Activated CD4-positive, alpha-beta T cell treated with anti-CD3 and anti-CD28 coated beads, Interleukin-2, Interleukin-4, amounts not matched to agents 100 ng/mL and 50 ng/mL, durations not matched to agents 16 hours and 8 hours (primary cell): ENCODE data around the gene SLC16A11.
A peak's percentile ranks its signal among the peaks of the same experiment; 100 is the strongest.
"Not testable (repeated sequence)": the region's sequence is repeated elsewhere in the genome, so short reads cannot be mapped to it uniquely, and the experiment has no call there.

Experiments
- DNase-seq: peaks from one replicate; pipeline ENCODE4 v3.0.0-alpha.2; 2020; ENCODE audit warnings: low spot score

SLC16A11 gene, protein sequence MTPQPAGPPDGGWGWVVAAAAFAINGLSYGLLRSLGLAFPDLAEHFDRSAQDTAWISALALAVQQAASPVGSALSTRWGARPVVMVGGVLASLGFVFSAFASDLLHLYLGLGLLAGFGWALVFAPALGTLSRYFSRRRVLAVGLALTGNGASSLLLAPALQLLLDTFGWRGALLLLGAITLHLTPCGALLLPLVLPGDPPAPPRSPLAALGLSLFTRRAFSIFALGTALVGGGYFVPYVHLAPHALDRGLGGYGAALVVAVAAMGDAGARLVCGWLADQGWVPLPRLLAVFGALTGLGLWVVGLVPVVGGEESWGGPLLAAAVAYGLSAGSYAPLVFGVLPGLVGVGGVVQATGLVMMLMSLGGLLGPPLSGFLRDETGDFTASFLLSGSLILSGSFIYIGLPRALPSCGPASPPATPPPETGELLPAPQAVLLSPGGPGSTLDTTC

DNA sequence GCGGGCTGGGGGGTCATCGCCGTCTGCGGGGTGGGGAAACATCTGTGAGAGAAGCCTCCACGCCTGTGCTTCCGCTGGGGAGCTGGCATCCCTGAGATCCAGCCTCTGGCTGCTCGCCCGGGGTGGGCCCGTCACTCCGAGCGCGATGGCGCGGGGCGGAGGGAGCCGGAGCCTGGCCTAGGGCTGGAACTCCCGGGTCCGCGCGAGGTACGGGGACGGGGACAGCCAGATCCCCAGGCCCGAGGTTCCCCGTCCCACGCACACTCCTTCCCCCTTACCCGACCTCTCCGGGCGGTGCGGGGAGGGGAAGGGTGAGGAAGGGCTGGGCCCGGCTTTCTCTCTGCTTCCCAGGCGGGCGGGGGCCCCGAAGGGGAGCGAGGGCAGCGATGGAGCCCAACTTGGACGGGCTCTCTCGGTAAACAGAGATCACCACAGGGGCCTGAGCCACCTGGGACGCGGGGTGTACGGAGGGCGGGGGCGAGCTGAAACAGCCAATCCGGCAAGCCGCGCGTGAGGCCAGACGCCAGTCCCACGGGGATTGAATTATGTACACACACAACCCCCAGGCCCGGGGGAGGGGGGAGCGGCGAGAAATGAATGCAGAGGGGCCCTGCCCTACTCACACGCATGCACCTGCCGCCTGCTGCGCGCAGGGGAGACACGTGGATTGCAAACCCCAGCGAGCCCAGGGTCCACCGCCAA, at the start of gene SLC16A11:
Gene SLC16A11, minus strand, starts transcription at position 596 of the 702 bp plus-strand sequence. Its CDS starts 579 bp downstream, at position 17.
- DNase-seq: no peak

DNA sequence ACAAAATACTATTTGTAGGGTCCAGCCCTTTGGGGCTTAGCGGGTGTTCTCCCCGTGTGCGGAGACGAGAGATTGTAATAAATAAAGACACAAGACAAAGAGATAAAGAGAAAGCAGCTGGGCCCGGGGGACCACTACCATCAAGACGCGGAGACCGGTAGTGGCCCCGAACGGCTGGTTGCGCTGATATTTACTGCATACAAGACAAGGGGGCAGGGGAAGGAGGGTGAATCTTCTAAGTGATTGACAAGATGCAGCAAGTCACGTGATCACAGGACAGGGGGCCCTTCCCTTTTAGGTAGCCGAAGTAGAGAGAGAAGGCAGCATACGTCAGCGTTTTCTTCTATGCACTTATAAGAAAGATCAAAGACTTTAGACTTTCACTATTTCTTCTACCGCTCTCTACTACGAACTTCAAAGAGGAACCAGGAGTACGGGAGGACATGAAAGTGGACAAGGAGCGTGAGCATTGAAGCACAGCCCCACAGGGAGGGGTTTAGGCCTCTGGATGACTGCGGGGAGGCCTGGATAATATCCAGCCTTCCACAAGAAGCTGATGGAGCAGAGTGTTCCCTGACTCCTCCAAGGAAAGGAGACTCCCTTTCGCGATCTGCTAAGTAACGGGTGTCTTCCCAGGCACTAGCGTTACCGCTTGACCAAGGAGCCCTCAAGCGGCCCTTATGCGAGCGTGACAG, 47.6 kb upstream of the SLC16A11 start:
- not testable (repeated sequence) for DNase-seq

DNA sequence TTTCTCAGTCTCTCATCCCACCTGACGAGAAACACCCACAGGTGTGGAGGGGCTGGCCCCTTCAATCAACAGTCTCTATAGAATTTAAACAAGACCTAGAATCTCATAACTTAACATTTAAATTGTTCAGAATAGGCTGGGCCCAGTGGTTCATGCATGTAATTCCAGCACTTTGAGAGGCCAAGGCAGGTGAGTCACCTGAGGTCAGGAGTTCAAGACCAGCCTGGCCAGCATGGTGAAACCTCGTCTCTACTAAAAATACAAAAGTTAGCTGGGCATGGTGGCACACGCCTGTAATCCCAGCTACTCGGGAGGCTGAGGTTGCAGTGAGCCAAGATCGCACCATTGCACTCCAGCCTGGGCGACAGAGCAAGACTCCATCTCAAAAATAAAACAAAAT, 45.7 kb upstream of the SLC16A11 start:
- not testable (repeated sequence) for DNase-seq

DNA sequence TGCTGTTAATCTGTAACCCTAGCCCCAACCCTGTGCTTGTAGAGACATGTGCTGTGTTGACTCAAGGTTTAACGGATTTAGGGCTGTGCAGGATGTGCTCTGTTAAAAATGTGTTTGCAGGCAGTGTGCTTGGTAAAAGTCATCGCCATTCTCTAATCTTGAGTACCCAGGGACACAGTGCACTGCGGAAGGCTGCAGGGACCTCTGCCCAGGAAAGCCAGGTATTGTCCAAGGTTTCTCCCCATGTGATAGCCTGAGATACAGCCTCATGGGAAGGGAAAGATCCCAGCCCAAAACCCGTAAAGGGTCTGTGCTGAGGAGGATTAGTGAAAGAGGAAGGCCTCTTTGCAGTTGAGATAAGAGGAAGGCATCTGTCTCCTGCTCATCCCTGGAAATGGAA, 44.5 kb upstream of the SLC16A11 start:
- not testable (repeated sequence) for DNase-seq

DNA sequence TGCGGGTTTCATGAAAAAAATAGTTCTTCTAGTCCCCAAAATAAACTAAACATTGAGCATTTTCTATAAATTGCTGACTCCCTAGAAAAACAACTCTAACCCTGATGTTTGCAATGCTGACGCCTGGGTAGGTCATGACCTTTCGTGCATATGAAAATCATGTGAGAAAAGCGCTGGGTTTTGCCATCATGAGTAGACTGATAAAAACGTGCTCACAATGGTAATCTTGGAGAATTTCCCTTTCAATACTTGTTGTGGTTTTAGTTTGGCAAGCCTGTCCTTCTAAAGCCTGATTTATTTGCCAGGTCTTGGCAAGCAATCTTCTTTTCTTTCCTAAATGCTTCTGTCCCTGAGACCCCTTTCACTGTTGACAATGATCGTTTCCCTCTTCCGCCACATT, 40.2 kb upstream of the SLC16A11 start:
- DNase-seq: no peak

DNA sequence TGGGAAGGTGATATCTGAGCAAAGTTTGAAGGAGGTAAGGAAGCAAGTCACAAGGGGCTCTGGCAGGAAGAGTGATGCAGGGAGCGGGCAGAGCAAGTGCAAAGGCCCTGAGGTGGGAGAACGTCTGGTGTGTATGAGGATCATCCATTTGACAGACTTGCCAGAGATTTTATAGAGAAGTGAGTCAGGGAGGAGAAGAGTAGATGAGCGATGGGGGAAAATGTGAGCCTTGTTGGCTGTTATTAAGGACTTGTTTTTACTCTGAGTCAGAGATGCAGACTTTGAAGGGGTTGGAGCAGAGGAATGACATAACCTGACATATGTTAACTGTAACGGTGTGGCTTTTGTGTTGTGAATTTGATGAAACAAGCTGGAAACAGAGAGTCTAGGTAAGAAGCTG, 39.7 kb upstream of the SLC16A11 start:
- DNase-seq: no peak

DNA sequence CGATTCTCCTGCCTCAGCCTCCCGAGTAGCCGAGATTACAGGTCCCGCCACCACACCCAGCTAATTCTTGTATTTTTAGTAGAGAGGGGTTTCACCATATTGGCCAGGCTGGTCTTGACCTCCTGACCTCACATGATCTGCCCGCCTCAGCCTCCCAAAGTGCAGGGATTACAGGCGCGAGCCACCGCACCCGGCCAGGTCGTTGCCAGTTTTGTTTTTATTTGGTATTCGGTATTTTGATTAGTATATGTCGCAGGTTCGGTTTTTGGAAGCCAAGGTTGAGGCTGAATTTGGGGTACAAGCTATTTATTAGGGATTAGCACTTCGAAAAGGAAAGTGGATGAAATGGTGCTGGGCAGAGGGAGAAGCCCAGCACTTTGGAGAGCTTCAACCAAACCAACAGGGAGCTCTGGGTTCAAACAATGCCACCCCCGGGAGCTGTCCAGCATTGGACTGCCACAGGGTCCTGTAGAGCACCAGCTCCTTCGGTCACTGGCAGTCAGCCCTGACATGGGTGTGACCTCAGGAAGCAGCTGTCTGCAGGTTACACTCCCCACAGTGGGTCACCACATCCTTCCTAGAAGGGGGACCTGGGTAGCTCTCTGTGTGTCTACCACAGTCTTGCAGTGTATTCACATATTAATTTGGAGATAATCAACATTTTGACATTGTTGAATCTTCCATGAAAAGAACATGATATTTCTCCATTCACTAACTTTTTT, 37.6 kb upstream of the SLC16A11 start:
- DNase-seq: no peak

DNA sequence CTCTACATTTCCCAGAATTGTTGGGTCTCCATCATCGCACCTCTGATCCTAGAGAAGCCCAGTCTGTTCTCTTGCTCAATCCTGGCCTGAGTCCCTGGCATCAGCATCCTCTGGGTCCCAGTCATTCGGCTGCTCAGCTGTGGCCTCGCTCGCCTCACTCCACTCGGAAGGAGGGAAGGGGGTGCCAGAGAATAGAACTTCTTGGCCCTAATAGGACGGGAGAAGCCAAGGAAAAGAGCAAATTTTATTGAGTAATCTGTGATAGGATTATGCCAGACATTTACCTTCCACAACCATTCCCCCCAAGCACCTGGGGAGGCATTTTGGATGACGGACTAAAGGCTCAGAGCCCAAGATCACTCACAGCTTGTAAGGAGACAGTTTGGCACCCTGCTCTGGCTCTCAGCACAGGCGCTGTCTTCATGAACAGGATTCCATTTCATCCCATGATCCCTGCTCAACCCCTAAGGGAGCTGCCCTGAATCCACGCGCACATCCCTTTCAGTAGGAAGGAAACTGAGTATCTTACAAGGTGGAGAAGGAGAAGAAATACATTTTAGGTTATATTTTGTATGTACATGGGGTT, 36.7 kb upstream of the SLC16A11 start:
- DNase-seq: no peak

DNA sequence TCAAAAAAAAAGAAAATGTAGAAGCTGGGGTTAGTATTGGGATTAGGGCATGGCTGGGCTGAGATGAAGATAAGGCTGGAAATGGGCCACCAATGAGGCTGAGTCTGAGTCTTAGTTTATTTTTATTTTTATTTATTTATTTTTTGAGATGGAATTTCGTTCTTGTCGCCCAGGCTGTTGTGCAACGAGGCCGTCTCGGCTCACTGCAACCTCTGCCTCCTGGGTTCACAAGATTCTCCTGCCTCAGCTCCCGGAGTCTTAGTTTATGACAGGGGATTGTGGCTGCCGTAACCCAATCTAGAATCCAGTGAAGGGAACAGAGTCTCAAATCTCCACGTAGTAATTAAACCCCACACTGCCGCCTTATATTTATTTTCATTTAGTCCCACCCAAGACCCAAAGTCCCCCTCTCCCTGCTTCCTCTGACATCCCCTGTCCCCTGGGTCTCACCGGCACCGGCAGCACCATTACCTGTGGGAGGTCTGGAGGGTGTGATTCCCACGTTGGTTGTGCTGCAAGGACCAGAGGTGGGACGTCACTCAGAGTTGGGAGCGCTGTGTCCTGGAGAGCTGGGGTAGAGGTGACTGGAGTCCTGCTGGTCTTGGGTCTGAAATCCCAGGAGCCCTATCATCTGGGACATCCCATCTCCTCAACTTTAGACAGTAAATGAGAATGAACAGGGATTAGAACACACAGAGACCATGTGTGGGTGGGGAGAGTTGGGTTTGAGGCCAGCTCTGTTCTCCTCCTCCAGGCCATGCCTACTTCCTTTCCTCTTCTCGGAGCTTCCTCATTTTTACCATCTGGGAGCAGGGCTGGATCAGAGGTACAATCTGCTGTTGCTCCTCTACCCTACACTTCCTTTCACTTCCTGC, 35.9 kb upstream of the SLC16A11 start, which contains the start of gene CLEC10A:
Gene CLEC10A, minus strand, starts transcription at position 671 of the 875 bp plus-strand sequence. CDS start 1,439 bp downstream, outside the sequence.
- DNase-seq: no peak

DNA sequence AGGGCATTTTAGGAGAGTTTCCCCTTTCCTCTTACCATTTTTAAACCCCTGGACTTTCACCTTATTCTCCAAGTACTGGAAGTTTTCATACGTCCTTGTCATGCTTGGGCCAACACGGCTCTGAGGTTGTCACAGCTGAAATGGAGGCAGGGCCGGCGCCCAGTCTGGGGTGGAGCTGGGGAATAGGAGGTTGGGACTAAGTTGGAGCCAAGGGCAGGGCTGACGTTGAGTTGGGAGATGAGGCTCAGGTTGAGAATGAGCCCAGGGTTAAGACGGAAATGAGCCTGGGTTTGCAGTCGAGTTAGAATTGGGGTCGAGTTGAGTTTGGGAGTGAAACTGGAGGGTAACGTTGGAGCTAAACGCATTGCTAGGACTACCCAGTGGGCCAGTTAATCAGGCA, 34.8 kb upstream of the SLC16A11 start:
- no peak for DNase-seq

DNA sequence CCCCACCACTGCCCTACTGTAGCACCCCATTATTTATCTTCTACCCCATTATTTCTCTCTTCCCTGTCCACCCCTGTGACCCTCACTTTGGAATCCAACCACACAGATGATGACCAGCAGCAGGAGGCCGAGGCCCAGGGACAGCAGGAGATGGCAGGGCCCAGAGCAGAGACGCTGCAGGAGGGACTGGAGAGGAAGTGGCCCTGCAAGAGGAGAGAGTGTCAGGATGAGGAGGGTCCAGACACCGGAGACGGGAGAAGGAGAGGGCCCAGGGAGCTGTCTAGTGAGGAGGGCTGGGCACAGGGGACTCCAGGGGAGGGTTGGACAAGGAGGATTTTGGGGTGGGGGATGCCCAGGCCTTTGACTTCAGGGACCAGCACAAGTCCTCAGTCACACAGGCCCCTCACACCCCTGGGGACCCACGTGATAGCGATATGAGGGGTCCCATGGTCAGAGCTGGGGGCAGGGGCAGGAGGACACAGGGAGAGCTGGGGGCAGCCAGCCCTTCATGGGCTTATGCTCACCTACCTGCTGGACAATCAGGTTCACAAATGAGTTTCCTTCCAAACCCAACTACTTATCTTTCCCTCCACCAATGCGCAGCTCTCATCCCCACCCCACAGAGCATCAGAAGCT, 34.1 kb upstream of the SLC16A11 start:
- no peak for DNase-seq

DNA sequence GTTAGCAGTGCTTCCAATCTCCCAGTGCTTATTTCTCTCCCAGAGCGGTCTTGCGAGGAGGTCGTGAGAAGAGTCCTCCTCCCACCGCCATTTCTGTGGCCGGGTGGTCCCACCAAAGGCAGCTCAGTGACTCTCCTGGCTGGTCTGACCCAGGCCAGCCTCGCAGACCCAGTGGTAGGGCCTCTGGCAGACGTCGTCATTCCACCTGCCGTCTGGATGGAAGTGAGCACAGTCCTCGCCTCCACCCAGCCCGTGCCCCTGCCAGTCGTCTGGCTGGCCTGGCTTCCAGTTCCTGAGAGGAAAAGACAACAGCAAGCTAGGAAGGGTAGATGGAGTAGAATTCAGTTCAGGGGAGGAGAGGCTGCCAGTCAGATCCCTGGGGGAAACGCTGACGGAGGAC, 31.0 kb upstream of the SLC16A11 start:
- no peak for DNase-seq

DNA sequence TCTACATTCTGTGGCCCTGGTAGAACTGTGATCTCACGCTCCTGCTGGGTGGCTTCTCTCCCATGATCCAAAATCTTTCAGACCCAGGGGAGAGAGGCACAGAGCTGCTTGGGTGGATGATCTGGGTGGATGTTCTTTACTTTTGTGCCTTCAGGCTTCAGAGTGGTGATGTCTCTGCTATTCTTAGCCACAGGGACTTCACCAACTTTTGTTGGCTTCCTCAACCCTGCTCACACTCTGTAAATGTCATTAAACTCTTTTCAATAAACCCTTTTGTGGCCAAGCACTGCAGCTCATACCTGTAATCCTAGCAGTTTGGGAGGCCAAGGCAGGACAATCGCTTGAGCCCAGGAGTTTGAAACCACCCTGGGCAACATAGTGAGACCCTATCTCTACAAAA, 28.5 kb upstream of the SLC16A11 start:
- DNase-seq: no peak

DNA sequence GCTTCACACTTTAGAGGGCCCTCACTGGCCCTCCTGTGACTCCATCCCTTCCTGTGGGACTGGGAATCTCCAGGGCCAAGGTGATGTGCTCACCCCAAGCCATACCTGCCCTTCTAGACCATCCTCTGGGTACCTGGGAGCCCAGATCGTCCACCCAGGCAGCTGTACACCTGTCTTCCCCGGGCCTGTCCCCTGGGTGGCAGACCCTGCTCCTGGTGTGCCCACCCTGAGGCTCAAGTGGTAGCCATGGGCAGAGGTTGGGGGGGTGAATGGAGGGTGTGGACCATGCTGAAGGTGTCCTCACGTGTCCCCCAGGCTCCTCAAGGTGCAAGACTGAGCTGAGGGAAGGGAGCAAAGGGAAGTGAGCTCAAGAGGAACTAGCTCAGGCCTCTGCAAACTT, 26.8 kb upstream of the SLC16A11 start:
- no peak for DNase-seq

DNA sequence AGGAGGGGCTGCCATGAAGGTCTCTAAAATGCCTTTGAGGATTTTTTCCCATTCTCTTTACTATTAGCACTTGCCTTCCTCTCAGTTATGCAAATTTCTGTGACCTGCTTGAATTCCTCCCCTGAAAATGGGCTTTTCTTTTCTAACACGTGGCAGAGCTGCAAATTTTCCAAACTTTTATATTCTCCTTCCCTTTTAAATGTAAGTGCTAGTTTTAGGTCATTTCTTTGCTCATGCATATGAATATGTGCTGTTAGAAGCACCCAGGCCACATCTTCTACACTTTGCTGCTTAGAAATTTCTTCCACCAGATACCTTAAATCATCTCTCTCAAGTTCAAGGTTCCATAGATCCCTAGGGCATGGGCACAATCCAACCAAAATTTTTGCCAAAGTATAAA, 24.4 kb upstream of the SLC16A11 start:
- DNase-seq: no peak

DNA sequence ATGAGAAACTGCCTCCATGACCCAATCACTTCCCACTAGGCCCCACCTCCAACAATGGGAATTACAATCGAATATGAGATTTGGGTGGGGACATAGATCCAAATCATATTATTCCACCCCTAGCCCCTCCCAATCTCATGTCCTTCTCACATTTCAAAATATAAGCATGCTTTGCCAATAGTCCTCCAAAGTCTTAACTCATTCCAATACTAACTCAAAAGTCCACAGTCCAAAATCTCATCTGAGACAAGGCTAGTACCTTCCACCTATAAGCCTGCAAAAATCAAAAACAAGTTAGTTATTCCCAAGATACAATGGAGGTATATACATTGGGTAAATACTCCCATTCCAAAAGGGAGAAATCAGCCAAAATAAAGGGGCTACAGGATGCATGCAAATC, 23.3 kb upstream of the SLC16A11 start:
- DNase-seq: no peak

DNA sequence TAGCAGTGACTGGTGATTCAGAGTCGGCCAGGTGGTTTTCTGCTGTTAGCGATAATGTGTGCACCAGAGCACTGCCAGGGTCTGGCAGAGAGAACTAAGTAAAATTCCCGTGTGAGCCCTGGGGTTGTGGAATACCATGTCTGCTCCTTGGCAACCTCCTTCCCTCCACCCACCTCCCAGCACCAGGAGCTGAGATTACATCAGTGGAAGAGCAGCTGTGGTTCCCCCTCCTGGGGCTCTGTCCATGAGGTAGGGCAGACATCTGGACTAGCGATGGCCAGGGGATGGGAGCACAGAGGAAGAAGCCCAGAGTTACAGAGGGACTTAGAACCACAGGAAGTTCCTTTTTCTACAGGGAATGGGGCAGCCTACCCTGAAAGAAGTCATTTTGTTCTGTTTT, 20.4 kb upstream of the SLC16A11 start:
- DNase-seq: no peak

DNA sequence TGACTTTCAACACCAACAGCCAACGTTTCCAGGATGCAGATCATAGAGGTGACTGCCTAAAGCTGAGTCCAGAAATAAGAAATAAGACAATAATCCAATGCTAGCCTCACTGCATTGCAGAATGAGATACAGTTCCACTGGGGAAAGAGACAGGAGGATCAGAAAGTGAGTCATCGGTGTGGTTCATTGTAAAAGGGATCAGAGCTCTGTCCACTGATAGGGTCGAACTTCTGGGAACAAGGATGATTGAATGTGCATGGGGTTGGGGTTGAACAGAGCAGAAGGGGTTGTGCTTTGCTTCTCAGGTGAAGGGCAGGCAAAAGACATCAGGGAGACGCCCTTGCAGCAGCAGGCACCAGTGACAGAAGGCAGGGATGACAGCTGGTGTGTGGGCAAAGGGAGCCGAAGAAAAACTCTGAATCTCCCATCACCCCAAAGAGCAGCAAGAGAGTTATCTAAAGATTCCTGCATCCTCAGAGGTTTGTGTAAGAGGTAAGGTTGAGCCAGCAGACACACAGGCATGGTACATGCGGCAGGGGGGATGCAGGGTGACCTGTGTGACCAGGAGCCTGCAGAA, 19.7 kb upstream of the SLC16A11 start:
- DNase-seq: no peak

DNA sequence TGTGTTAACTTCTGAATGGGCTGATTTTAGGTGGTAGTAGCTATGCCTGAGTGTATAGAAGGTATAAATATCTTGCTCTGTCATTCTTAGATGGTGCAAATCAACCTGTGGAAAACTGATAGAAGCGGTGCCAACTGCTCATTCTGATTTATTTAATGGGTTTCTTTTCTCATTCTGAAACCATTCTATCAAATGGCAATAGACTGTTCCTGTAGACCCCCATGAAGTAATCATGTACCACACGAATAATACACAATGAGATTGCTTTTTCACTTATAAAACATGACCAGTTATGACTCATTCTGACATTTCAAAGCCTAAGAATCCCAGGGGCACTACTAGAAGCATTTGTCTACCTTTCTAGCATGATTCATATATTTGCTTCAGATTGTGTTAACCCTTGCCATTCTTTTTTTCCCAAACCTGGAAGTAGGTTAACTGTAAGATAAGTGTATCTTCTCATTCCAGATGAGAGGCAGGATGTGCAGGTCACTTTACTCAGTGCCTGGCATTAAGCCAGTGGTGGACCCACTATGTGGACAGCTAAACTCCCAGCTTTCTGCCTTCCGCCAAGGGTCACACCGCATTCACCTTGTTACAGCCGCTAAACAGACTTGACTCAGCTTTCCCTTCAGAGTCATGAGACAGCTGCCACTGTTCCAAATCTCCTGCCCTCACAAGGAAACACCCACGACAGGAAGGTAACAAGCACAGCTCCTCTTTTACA, 16.4 kb upstream of the SLC16A11 start:
- DNase-seq: peak; percentile 50
